ENCODE data around the gene SLC39A11. TPM values are rescaled to one million over a fixed set of nuclear protein-coding genes. Genes with fewer than 3 reads are reported as not detected.

The SLC39A11 gene
- total RNA-seq, 1 donor from 2014 or later: 34.8 TPM

DNA sequence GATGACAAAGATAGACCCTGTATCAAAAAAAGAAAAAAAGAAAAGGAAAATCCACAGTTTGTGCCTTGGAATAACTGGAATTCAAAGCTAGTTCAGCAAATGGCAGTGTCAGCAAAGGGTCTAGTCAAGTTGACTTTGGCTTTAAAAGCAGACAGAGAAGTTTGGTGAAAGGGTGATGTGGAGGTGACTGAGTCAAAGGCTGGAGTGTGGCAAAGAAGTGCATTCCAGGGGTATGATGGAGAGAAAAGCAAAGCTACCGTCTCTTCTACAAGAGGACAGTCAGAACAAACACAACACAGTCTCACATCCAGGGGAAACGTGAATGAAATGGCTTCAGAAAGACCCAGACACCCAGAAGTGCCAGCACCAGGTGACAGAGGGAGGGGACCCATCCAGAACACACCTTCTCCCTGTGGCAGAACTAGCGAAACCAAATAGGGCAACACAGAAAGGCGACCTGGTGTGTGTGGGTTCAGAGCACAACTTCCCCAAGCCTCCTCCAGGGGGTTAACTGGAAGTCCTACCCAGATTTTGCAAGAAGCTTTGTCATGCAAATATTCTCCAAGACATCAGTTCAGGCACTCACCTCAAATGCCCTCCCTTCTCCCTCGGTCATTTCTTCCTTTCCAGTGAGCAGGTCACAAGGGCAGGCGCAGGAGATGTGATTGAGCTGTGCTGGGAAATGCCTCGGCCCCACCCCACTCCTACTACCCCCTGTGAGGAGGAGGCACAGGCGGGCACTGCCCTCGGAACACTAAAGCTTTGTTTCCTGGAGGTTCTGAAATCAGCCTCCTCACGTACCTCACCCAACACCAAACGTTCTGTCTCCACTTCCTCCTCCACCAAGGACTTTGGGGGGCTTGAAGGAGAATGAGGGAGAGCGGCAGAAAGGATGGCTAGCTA, 489.7 kb downstream of the SLC39A11 start:
- ATAC-seq (ENCODE audit: low read depth): no peak
- Mint-ChIP-seq H3K36me3 (ENCODE audit: low read depth) (no peaks in the 10 kb centered on the region), H3K4me3 (no peak overlapping the region), H3K4me1 (no peaks in the 10 kb centered on the region), H3K27me3 (peaks cover 18% of the 10 kb centered on the region), H3K27ac (no peak overlapping the region), H3K9me3 (peaks cover 3% of the 10 kb centered on the region)
- intact Hi-C loops (cut with micrococcal nuclease): no loop called here
- ChIA-PET POLR2A (no interaction called here), CTCF (interaction anchor here (0.6 to 1.2 kb wide), 2 partner anchors 18 to 46 kb away, joined by 3 read pairs; no protein-coding TSS in a partner anchor)
- DNase-seq: no peak
- TF ChIP-seq, protein P1, sequence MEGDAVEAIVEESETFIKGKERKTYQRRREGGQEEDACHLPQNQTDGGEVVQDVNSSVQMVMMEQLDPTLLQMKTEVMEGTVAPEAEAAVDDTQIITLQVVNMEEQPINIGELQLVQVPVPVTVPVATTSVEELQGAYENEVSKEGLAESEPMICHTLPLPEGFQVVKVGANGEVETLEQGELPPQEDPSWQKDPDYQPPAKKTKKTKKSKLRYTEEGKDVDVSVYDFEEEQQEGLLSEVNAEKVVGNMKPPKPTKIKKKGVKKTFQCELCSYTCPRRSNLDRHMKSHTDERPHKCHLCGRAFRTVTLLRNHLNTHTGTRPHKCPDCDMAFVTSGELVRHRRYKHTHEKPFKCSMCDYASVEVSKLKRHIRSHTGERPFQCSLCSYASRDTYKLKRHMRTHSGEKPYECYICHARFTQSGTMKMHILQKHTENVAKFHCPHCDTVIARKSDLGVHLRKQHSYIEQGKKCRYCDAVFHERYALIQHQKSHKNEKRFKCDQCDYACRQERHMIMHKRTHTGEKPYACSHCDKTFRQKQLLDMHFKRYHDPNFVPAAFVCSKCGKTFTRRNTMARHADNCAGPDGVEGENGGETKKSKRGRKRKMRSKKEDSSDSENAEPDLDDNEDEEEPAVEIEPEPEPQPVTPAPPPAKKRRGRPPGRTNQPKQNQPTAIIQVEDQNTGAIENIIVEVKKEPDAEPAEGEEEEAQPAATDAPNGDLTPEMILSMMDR (IDR thresholded peaks at IDR 0.05): no peak

DNA sequence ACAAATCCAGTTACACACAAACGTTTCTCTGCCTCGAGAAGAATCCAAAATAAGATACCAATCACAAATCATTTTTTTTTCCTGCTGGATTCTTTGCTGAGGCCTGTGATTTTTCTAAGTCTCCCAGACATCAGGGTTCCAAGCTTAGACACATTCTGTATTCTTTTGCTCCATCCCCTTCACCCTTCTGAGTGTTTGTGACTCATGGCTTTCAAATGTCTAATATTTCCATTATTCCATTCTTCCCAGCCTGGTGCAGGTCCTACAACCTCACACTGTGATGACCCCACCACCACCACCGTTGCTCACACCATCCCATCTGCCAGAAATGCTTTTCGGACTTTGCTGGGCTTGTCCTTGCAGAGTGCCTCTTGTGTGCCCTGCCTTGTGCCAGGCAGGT, 491.6 kb downstream of the SLC39A11 start:
- ChIA-PET CTCF (no interaction called here), POLR2A (no interaction called here)
- no peak for DNase-seq
- no peak overlapping the region for H3K27ac Mint-ChIP-seq
- intact Hi-C loops (cut with micrococcal nuclease): no loop called here
- H3K4me3 Mint-ChIP-seq: no peak overlapping the region
- peaks cover 18% of the 10 kb centered on the region for H3K27me3 Mint-ChIP-seq
- no peaks in the 10 kb centered on the region for H3K9me3 Mint-ChIP-seq
- H3K4me1 Mint-ChIP-seq: no peaks in the 10 kb centered on the region
- TF ChIP-seq, protein P1 (IDR thresholded peaks at IDR 0.05): no peak
- ATAC-seq (ENCODE audit: low read depth): no peak
- H3K36me3 Mint-ChIP-seq (ENCODE audit: low read depth): no peaks in the 10 kb centered on the region

DNA sequence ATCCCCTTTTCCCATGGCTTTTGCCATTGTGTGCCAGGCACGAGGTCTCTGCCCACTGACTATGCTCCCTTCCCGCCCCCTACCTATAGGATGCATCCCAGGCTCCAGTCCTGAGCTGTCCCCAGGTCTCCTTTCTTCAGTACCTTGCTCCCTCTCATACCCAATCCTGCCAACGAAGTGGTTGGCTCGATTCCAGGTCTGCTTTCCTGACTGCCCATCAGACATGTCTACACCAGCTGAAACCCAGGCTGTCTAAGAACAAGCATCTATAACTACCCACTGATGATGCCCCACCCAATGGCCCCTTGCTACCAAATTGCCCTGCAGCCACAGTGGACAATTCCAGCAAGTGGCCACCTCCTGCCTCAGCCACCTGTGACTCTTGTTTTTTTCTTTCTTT, 492.6 kb downstream of the SLC39A11 start:
- DNase-seq: no peak
- intact Hi-C loops (cut with micrococcal nuclease): no loop called here
- H3K4me3 Mint-ChIP-seq: no peak overlapping the region
- POLR2A ChIA-PET: no interaction called here
- peaks cover 18% of the 10 kb centered on the region for H3K27me3 Mint-ChIP-seq
- H3K36me3 Mint-ChIP-seq (ENCODE audit: low read depth): no peaks in the 10 kb centered on the region
- H3K27ac Mint-ChIP-seq: no peak overlapping the region
- CTCF ChIA-PET: no interaction called here
- ATAC-seq (ENCODE audit: low read depth): no peak
- TF ChIP-seq, protein P1 (IDR thresholded peaks at IDR 0.05): no peak
- no peaks in the 10 kb centered on the region for H3K9me3 Mint-ChIP-seq
- no peaks in the 10 kb centered on the region for H3K4me1 Mint-ChIP-seq

DNA sequence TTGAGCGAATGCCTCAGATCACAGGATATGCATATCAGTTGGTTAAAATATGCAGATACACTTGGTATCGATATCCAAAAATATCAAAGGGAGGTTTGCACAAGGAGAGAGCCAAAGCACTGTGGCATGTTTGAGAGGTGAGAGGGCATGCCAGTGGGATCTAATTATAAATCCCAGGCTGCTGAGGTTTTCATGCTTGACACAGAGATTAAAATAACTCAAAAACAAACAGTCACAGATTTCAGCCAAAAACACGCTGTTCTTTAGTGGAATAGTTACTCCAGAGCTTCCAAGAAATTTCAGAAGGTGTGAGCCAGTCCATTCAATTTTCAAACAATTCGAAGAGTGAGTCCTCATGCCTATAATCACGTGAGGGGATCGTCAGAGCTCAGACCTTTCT, 493.8 kb downstream of the SLC39A11 start:
- intact Hi-C loops (cut with micrococcal nuclease): no loop called here
- H3K36me3 Mint-ChIP-seq (ENCODE audit: low read depth): no peaks in the 10 kb centered on the region
- H3K4me1 Mint-ChIP-seq: no peaks in the 10 kb centered on the region
- no peak overlapping the region for H3K4me3 Mint-ChIP-seq
- ATAC-seq (ENCODE audit: low read depth) (no peak), DNase-seq (no peak)
- no peak overlapping the region for H3K27ac Mint-ChIP-seq
- ChIA-PET POLR2A (no interaction called here), CTCF (no interaction called here)
- H3K27me3 Mint-ChIP-seq: peaks cover 20% of the 10 kb centered on the region
- TF ChIP-seq, protein P1 (IDR thresholded peaks at IDR 0.05): no peak
- no peaks in the 10 kb centered on the region for H3K9me3 Mint-ChIP-seq

- ATAC-seq (ENCODE audit: low read depth) (no peak), DNase-seq (no peak)
- CTCF ChIA-PET: no interaction called here
- TF ChIP-seq, protein P1 (IDR thresholded peaks at IDR 0.05): no peak
- H3K9me3 Mint-ChIP-seq: no peaks in the 10 kb centered on the region
- H3K4me3 Mint-ChIP-seq: no peak overlapping the region
- intact Hi-C loops (cut with micrococcal nuclease): no loop called here
- peaks cover 25% of the 10 kb centered on the region for H3K27me3 Mint-ChIP-seq
- POLR2A ChIA-PET: no interaction called here
- no peaks in the 10 kb centered on the region for H3K36me3 Mint-ChIP-seq (ENCODE audit: low read depth)
- H3K4me1 Mint-ChIP-seq: peaks cover 2% of the 10 kb centered on the region
- no peak overlapping the region for H3K27ac Mint-ChIP-seq
Observed at GRCh38 chr17:72597354-72598087, 495.0 kb downstream of the SLC39A11 start.
